Measurements from ENCODE around the gene SIPA1. TPM values are rescaled to one million over a fixed set of nuclear protein-coding genes. Genes with fewer than 3 reads are reported as not detected.

The SIPA1 gene
- total and polyA plus RNA-seq, 2 of the 8 experiments (the other 6 are each of a cell fraction or from before 2014, with no cell fraction given) = 35.3 to 72.2 TPM

DNA sequence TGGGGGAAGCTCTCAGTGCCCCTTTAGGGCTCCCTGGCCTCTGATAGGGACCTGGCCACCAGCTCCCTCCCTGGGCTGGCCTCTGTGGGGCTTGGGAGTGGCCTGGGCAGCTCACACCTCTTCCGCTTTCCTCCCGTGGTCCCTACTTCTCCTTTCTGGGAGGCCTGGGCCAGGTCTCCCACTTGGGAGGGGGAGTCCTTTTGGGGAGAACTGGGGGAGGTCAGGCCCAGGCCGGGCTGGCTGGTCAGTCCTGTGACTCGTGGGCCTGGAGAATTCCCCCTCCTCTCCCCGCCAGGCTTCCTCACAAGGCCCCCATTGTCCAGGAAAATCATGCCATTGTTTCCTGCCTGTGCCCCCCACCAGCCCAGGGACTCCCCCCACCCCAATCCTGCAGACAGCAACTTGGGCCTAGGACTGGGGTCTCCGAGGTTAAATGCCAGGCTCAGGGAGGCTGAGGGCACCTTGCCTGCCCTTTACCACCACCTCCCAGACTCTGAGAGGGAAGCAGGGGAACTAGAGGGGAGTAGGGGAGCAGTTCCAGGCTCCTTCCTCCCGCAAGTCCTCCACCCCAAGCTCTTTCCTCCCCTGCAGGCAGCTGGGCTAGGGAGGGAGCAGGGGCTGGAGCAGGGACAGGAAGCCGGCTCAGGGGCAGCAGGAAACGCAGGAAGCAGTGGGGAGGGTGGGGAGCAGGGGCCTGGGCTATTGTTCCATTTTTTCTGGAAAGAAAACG lies 26.7 kb upstream of the SIPA1 start:
- WGBS, 2 experiments (ENCODE audit: extremely low coverage in 1 of 2, insufficient coverage in 1 of 2, insufficient read length in 1 of 2, insufficient replicate concordance in 2 of 2, low coverage in 1 of 2, low lambda C conversion rate in 2 of 2, missing lambda C conversion rate in 1 of 2) = 74% methylated on average over 9 of the region's 10 CpGs; no CpG with 5 or more reads in 1 of the 2 experiments
- H3K4me2 ChIP-seq (ENCODE audit: insufficient read depth in 1 of 2, low read depth in 2 of 2, low read length in 2 of 2) = peak overlapping the region in 1 of 2 experiments; percentile 87; a peak in 1 of 4 replicates
- H3K18ac ChIP-seq (ENCODE audit: extremely low read depth, low read length) = no peak overlapping the region
- no peak overlapping the region for H3K4ac ChIP-seq (replicated peaks; ENCODE audit: insufficient read length, low read depth, low read length)
- no peaks in the 10 kb centered on the region for H3K9me3 ChIP-seq (ENCODE audit: insufficient read depth in 2 of 2, low read depth in 1 of 2, low read length in 1 of 2)
- H2BK120ac ChIP-seq (replicated peaks; ENCODE audit: low read depth, low read length) = no peak overlapping the region
- TF ChIP-seq TAF7 (optimal IDR thresholded peaks at IDR 0.05; ENCODE audit: borderline replicate concordance, low read depth, low read length) = no peak
- no peak for TF ChIP-seq HDAC2 (IDR thresholded peaks at IDR 0.05; ENCODE audit: borderline replicate concordance in 1 of 2, low read depth in 2 of 2, low read length in 2 of 2)
- no peak overlapping the region for H3K23ac ChIP-seq (ENCODE audit: insufficient read length)
- no peak overlapping the region for H2BK5ac ChIP-seq (ENCODE audit: low read depth, low read length)
- H2BK15ac ChIP-seq (ENCODE audit: low read length) = no peak overlapping the region
- DNase-seq (ENCODE audit: low read depth in 1 of 2, low spot score in 2 of 2) (no peak), FAIRE-seq (no peak)
- no peak overlapping the region for H2BK12ac ChIP-seq (ENCODE audit: low read depth, low read length)
- H2AFZ ChIP-seq (ENCODE audit: low read length) = no peak overlapping the region
- no peak overlapping the region for H3K14ac ChIP-seq (ENCODE audit: insufficient read length)
- H4K5ac ChIP-seq (ENCODE audit: insufficient read length, low read depth, low read length) = no peak overlapping the region
- no peak overlapping the region for H3K27ac ChIP-seq (ENCODE audit: low read depth, low read length)
- H3K36me3 ChIP-seq (ENCODE audit: control insufficient read depth in 2 of 4, insufficient read depth in 4 of 4, low read length in 3 of 4) = no peaks in the 10 kb centered on the region
- POLR2A ChIA-PET (ENCODE audit: partially characterized antibody) = interaction anchor here (0.6 to 1.5 kb wide), 5 partner anchors 12 to 235 kb away, joined by 3 to 4 read pairs (median 3); no protein-coding TSS in a partner anchor
- H4K20me1 ChIP-seq (replicated peaks in 1 of 2; ENCODE audit: control insufficient read depth in 1 of 2, insufficient read depth in 2 of 2, low read length in 2 of 2) = peaks cover 3 to 16% of the 10 kb centered on the region in 2 experiments
- H4K8ac ChIP-seq (ENCODE audit: extremely low read depth, insufficient read depth, low read length) = no peak overlapping the region; the same call in 1 of the 2 replicates
- H4K91ac ChIP-seq (replicated peaks; ENCODE audit: insufficient read length, low read length) = no peak overlapping the region
- no peak overlapping the region for H3K56ac ChIP-seq (replicated peaks; ENCODE audit: insufficient read length, low read depth, low read length)
- H3K79me2 ChIP-seq (ENCODE audit: control insufficient read depth in 1 of 2, insufficient read depth in 2 of 2, low read length in 2 of 2) = peaks cover 6 to 12% of the 10 kb centered on the region in 2 experiments
- peaks cover 0 to 30% (median 13%) of the 10 kb centered on the region in 4 experiments; a peak in 6 of 7 replicates for H3K4me1 ChIP-seq (replicated peaks in 1 of 4; ENCODE audit: control insufficient read depth in 3 of 4, insufficient read depth in 4 of 4, low read length in 3 of 4)
- no peak overlapping the region for H2BK20ac ChIP-seq (ENCODE audit: low read length)
- no peak overlapping the region for H3K9ac ChIP-seq (replicated peaks in 1 of 4; ENCODE audit: extremely low read depth in 1 of 4, low read depth in 3 of 4, low read length in 3 of 4)
- no peaks in the 10 kb centered on the region; a peak in 1 of 7 replicates for H3K27me3 ChIP-seq (replicated peaks in 1 of 4; ENCODE audit: control insufficient read depth in 3 of 4, extremely low read depth in 1 of 4, insufficient read depth in 3 of 4, low read length in 3 of 4)
- no peak overlapping the region for H3K4me3 ChIP-seq (ENCODE audit: extremely low read depth in 1 of 4, insufficient read depth in 2 of 4, low read depth in 3 of 4, low read length in 4 of 4)
- CTCF ChIA-PET (ENCODE audit: partially characterized antibody) = interaction anchor here (1.1 to 14.8 kb wide), 4 partner anchors 12 to 82 kb away, joined by 3 to 227 read pairs (median 3); partner anchors contain the start of gene KCNK7
- peaks cover 20% of the 10 kb centered on the region for H3K23me2 ChIP-seq (ENCODE audit: low read depth, low read length)
- H2AK5ac ChIP-seq (ENCODE audit: low read depth, low read length) = no peak overlapping the region
- H3K79me1 ChIP-seq (ENCODE audit: low read depth, low read length) = peaks cover 23% of the 10 kb centered on the region

All from H1 (cell line).